ENCODE results near the gene LIN54. TPM values are rescaled to one million over a fixed set of nuclear protein-coding genes. Genes with fewer than 3 reads are reported as not detected.
"Not testable (repeated sequence)": the region's sequence is repeated elsewhere in the genome, so short reads cannot be mapped to it uniquely, and the experiment has no call there.

The LIN54 gene
- total RNA-seq = 1 to 10 TPM; 6.0 to 9.4 (median 9.0) TPM
- polyA plus RNA-seq = 1 to 10 TPM; 1.5 to 1.9 TPM
- long read RNA-seq, donor 1, full-length matches to known transcripts = 2 of 9 reads
- long read RNA-seq, donor 1, partial matches to known transcripts = 0 of 9 reads
- long read RNA-seq, donor 1, other reads (novel, unspliced or antisense) = 7 of 9 reads
- long read RNA-seq, donor 2, full-length matches to known transcripts = 7 of 15 reads
- long read RNA-seq, donor 2, partial matches to known transcripts = 3 of 15 reads
- long read RNA-seq, donor 2, other reads (novel, unspliced or antisense) = 5 of 15 reads
- long read RNA-seq, donor 3, full-length matches to known transcripts = 4 of 17 reads
- long read RNA-seq, donor 3, partial matches to known transcripts = 8 of 17 reads
- long read RNA-seq, donor 3, other reads (novel, unspliced or antisense) = 5 of 17 reads

DNA sequence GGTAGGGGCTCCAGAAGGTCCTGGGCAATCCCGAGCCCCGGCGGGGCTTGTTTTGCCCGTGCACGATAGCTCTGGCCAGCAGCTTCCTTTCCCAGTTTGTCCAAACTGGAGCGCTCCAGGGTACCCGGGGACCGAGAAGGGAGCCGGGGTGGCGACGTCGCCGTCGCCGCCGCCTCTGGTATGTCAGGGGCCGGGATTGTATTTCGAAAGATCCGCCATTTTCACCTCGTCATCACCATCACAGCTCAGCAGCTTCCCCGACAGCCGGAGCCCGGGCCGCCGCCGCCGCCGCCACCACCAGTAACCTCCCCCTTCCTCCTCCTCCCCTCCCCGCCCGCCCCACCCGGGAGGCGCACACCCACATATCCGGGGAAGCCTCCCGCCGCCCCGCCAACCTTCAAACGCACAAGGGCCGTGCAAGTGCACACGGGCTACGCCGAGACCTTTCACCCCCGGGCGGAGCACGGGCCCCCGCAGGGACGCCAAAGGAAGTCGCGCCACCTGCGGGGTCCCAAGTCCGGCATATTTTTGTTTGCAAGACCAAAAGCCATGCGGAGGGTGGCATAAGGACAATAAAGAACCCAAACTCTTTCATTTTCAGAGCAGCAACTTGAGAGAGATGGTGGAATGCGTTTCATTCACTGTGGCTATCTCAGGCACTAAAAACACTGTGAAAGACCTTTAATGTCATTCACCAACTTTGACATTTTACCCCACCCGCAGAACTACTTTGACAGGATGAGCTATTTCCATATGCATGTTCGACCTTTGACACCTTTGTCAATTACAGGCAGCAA lies at the start of gene LIN54:
LIN54 (minus strand) TSS at position 302 of the 797 bp plus-strand sequence. CDS start 25,979 bp downstream, outside the sequence.
- Histone ChIP-seq H3K36me3 (no peaks in the 10 kb centered on the region), H3K4me3 (peak within 1 kb of the TSS; percentile 63 to 98 (median 83)), H3K4me1 (peaks cover 6 to 54% (median 34%) of the 10 kb centered on the region in 9 donors), H3K9me3 (no peaks in the 10 kb centered on the region), H3K27ac (peak within 1 kb of the TSS; percentile 55 to 97 (median 88)), H3K27me3 (no peaks in the 10 kb centered on the region)
- peak; percentile 75 to 81 for DNase-seq
- ATAC-seq = peak; percentile 28 to 64 (median 60)
- TF ChIP-seq, protein P1, sequence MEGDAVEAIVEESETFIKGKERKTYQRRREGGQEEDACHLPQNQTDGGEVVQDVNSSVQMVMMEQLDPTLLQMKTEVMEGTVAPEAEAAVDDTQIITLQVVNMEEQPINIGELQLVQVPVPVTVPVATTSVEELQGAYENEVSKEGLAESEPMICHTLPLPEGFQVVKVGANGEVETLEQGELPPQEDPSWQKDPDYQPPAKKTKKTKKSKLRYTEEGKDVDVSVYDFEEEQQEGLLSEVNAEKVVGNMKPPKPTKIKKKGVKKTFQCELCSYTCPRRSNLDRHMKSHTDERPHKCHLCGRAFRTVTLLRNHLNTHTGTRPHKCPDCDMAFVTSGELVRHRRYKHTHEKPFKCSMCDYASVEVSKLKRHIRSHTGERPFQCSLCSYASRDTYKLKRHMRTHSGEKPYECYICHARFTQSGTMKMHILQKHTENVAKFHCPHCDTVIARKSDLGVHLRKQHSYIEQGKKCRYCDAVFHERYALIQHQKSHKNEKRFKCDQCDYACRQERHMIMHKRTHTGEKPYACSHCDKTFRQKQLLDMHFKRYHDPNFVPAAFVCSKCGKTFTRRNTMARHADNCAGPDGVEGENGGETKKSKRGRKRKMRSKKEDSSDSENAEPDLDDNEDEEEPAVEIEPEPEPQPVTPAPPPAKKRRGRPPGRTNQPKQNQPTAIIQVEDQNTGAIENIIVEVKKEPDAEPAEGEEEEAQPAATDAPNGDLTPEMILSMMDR (IDR thresholded peaks at IDR 0.05) = peak in 1 of 9 donors; percentile 3
- WGBS, 2 donors = 0 to 1% methylated on average over 50 to 54 of the region's 54 CpGs
- intact Hi-C loops (cut with DNase I) = loop anchor here in 7 of 10 donors (2.0 to 10.0 kb wide), 4 partner anchors 108 to 636 kb away; partner anchors contain the start of genes THAP9 (in 5 of the 7), ENOPH1 (in 1 of the 7), HNRNPD (in 1 of the 7) and HNRNPDL (in 1 of the 7)

DNA sequence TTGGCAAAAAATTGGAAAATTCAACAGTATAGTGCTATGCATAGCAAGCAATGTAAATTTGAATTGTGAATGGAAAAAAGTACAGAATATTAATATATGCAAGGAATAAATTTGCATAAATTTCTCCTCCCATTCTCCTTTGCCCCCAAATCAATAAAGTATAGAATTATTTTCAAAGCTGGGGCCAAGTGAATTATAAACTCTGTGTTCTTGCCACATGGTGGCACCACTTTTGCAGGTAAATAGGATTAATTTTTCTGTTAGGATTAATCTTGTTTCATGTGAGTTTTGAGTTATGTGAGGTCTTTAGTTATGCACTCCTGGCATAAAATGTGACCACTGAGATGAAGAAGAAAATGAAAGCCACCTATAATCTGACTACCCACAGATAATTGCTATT lies 44.3 kb upstream of the LIN54 start:
- Histone ChIP-seq H3K4me3 (no peak overlapping the region), H3K9me3 (no peaks in the 10 kb centered on the region), H3K36me3 (peaks cover 0 to 98% (median 51%) of the 10 kb centered on the region in 9 donors), H3K27ac (no peak overlapping the region), H3K27me3 (no peaks in the 10 kb centered on the region), H3K4me1 (no peaks in the 10 kb centered on the region)
- ATAC-seq (no peak), DNase-seq (no peak)
- TF ChIP-seq, protein P1 (IDR thresholded peaks at IDR 0.05) = peak in 4 of 9 donors; percentile 17 to 35 (median 30)
- intact Hi-C loops (cut with DNase I) = no loop called here

GRCh38 chr4:83048781-83049180 lies 38.2 kb upstream of the LIN54 start:
- peaks cover 0 to 79% (median 25%) of the 10 kb centered on the region in 9 donors for H3K36me3 ChIP-seq

DNA sequence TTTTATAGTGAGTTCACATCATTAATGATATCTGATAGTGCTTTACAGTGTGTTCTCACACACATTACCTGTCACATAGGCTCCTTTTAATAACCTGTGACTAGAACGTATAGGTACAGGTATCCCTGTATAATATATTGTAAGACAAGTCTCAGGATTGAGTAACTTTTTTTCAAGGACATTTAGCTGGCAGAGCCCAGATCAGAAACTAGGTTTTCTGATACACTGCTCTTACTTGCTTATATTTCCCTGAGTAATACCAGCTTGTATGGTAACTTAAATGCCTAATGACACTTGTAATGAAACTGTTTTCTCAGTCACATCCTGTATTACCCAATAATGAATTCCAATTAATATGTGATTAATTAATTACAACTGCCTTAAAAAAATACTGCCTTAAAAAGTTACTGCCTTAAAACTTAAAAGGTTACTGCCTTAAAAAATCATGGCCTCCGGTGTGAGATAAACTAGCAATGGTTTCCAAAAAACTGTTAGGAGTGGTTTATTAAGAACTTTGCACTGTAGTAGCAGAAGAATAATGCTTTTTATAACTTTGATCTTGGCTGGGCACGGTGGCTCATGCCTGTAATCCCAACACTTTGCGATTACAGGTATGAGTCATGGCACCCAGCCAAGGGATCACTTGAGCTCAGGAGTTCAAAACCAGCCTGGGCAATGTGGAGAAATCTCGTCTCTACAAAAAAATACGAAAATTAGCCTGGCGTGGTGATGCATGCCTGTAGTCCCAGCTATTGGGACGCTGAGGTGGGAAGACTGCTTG lies 36.3 kb upstream of the LIN54 start:
- Histone ChIP-seq H3K9me3 (no peaks in the 10 kb centered on the region), H3K27me3 (no peaks in the 10 kb centered on the region), H3K27ac (no peak overlapping the region), H3K4me3 (no peak overlapping the region), H3K36me3 (peaks cover 0 to 69% (median 18%) of the 10 kb centered on the region in 9 donors), H3K4me1 (peaks cover 0 to 9% (median 5%) of the 10 kb centered on the region in 9 donors)
- intact Hi-C loops (cut with DNase I) = no loop called here
- TF ChIP-seq, protein P1 (IDR thresholded peaks at IDR 0.05) = no peak
- no peak for DNase-seq
- ATAC-seq = no peak
- WGBS, 2 donors = 86 to 89% methylated on average over 8 of the region's 8 CpGs

More at GRCh38 chr4:83048781-83049180, 38.2 kb upstream of the LIN54 start:
- DNase-seq; ATAC-seq; H3K4me1 ChIP-seq; H3K4me3 ChIP-seq; H3K27me3 ChIP-seq; H3K9me3 ChIP-seq; H3K27ac ChIP-seq; intact Hi-C loops (cut with DNase I): not testable (repeated sequence)
- 90 to 93% methylated on average over 8 of the region's 8 CpGs for WGBS, 2 donors

Data from heart right ventricle (tissue), 16 donors.